HG03039 (cell line): ENCODE results near the gene NFKBIA.
"Not testable (repeated sequence)": the region's sequence is repeated elsewhere in the genome, so short reads cannot be mapped to it uniquely, and the experiment has no call there.

Source experiments
- ATAC-seq: cut with Tn5 transposase; IDR thresholded peaks from one replicate; pipeline ENCODE4 v1.9.1; 2021; ENCODE audit warnings: mild to moderate bottlenecking, moderate library complexity; ENCODE audit not compliant: unreplicated experiment

NFKBIA gene

DNA sequence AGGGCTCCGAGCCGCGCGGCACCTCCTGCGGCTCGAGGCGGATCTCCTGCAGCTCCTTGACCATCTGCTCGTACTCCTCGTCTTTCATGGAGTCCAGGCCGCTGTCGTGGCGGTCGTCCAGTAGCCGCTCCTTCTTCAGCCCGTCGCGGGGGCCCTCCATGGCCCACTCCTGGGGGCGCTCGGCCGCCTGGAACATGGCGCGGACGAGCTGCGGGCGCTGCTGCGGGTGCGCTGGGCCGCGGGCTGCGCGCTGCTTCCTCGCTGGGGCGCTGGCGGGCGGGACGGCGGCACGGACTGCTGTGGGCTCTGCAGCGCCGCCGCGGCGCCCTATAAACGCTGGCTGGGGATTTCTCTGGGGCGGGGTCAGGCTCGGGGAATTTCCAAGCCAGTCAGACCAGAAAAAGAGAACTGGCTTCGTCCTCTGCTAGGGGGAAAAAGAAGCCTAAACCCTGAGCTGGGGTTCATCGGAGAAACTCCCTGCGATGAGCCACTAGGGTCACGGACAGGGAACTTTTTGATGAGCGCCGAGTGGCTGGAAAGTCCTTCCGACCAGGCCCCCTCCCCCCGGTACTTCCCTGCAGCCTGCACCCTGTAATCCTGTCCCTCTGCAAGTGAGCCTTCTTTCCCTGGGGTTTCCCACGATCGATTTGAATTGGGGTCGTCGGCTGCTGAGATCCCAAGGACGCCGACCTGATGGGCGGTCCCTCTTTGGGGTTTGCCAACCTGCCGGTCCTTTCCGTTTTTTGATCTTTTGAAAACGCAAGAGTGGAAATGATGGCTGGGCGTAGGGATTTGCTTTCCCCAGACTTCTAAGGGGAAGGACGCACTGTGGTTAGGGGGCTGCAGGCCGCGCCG is at the start of gene NFKBIA:
Gene NFKBIA (minus strand): TSS at position 301 of the 855 bp plus-strand sequence. CDS start 105 bp downstream, at position 196.
- peak; percentile 60 for ATAC-seq

- ATAC-seq: no peak
Observed at GRCh38 chr14:35446450-35446849, 41.9 kb upstream of the NFKBIA start.

DNA sequence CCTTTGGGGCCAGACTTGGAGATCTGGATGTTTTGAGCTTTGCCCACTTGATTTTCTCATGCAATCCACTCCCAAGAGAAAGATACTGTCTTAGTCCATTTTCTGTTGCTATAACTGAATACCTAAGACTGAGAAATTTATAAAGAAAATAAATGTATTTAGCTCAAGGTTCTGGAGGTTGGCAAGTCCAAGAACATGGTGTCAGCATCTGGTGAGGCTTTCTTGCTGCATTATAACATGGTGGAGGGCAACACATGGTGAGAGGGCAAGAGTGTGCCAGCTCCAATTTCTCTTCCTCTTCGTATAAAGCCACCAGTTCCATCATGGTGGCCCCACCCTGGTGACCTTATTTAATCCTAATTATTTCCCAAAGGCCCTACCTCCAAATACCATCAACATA is 39.6 kb upstream of the NFKBIA start:
- no peak for ATAC-seq

- no peak for ATAC-seq
Observed at GRCh38 chr14:35441160-35441559, 36.6 kb upstream of the NFKBIA start.

- ATAC-seq: no peak
Observed at GRCh38 chr14:35438910-35439713, 34.6 kb upstream of the NFKBIA start.

DNA sequence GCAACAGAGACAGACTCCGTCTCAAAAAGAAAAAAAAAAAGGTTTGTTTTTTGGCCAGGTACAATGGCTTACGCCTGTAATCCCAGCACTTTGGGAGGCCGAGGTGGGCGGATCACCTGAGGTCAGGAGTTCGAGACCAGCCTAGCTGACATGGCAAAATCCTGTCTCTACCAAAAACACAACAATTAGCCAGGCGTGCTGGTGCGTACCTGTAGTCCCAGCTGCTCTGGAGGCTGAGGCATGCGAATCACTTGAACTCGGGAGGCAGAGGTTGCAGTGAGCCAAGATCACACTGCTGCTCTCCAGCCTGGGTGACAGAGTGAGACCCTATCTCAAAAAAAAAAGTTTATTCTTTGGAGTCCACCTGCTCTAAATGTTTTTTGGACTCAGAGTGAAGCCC is 33.9 kb upstream of the NFKBIA start:
- not testable (repeated sequence) for ATAC-seq

DNA sequence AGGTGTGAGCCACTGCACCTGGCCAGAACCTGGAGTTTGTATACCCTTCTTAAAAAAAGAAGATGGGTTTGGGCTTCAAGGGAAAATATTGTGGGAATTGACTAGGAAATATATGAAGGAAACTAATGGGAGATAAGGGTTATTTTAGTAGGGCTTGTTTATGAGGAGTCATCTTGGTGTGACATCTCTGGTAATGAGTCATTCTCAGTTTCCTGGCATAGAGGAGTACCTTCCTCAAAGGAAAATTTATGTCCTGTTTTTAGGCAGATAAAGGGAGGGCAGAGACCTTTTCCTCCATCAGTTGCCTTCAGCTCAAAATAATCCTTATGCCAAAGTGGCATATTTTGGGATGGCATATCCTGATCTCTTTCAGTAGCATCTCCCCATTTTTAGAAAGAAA is 30.6 kb upstream of the NFKBIA start:
- no peak for ATAC-seq

- ATAC-seq: no peak
Observed at GRCh38 chr14:35433826-35434225, 29.3 kb upstream of the NFKBIA start.

GRCh38 chr14:35430459-35431199 is 26.1 kb upstream of the NFKBIA start:
- no peak for ATAC-seq

DNA sequence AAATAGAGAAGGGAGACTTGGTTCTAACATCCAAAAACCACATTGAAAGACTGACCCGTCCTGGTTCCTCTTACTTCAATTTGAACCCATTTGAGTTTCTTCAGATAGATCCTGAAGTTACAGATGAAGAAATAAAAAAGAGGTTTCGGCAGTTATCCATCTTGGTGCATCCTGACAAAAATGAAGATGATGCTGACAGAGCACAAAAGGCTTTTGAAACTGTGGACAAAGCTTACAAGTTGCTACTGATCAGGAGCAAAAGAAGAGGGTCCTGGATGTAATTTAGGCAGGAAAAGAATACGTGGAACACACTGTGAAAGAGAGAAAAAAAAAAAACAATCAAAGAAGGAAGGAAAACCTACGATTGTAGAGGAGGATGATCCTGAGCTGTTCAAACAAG is 25.4 kb upstream of the NFKBIA start:
- no peak for ATAC-seq

- ATAC-seq: no peak
Observed at GRCh38 chr14:35425850-35426249, 21.3 kb upstream of the NFKBIA start.

- no peak for ATAC-seq
Observed at GRCh38 chr14:35423621-35424020, 19.1 kb upstream of the NFKBIA start.

GRCh38 chr14:35420036-35420811 is 15.7 kb upstream of the NFKBIA start:
- ATAC-seq: no peak

- ATAC-seq: no peak
Observed at GRCh38 chr14:35419429-35419841, 14.9 kb upstream of the NFKBIA start.

- no peak for ATAC-seq
Observed at GRCh38 chr14:35418093-35418492, 13.5 kb upstream of the NFKBIA start.

DNA sequence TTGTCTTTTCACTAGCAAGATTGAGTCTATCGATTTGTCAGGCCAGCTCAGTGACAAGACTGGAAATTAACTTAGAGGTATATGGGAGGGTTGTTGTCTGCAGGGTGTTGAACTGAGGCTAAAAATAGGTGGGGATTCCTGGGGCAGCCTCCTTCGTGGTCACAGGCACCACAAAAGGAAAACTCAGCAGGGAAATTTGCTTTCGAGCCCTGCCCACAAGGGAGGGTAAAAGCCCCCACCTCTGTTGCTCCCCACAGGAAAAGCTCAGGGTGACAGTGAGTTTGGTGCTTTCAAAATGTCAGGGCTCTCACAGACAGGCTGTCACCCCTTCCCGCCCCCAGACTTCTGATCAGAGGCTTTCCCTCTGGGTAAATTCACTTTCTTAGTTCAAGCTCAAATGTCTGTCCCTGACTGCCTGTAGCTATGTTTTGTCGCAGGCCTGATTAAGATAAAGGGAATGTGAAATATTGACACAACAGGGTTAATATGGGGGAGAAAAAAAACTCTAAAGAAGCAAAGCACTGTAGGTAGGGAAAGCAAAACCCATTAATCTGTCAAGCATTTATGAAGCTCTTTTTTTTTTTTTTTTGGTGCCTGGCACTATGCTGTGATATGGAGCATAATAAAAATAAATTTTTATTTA is 11.7 kb upstream of the NFKBIA start:
- peak; percentile 47 for ATAC-seq

- ATAC-seq: no peak
Observed at GRCh38 chr14:35414365-35414764, 9.8 kb upstream of the NFKBIA start.

DNA sequence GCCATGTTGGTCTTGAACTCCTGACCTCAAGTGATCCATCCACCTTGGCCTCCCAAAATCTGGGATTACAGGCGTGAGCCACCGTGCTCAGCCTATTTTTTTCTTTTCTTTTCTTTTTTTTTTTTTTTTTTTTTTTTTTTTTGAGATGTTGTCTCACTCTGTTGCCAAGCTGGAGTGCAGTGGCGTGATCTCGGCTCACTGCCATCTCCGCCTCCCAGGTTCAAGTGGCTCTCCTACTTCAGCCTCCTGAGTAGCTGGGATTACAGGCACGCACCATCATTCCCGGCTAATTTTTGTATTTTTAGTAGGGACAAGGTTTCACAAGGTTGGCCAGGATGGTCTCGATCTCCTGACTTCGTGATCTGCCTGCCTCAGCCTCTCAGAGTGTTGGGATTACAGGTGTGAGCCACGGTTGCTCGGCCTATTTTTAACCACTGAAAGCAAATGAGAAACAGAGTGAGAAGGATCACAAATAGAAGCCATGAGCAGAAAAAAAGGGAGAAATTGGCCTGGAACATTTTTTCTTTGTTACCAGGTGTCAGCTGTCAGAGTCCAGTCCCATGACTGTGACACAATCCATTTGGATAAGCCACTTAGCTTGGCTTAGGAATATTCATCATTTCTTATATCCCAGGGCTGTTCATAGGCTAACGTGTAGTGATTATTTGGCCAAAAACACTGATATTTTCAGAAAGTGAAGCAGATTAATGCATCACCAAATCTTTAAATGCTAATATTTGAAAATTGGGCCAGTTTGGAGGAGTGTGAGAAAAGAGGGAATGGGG is 7.9 kb upstream of the NFKBIA start:
- ATAC-seq: no peak

DNA sequence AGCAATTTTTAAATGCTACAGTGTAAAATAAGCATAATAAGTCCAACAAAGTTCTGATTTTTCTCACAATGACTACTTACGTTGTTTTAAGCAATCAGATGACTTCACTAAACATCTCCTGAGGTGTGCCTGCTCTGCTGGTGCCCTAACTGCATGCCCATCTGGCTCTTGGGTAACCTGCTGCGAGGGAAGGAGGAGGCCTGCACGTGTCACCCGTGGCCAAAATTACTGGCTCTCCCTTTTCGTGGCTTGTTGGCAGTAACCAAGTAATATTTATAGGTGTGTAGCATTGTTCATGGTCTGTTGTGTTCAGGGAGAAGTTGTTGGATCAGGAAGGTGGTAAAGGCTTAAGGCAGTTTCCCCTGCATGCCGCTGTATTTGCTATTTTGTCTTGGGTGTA is 6.3 kb upstream of the NFKBIA start:
- ATAC-seq: no peak
